Body of pancreas (tissue), 4 donors: Measurements from ENCODE around the gene ITGA8.
"Not testable (repeated sequence)": the region's sequence is repeated elsewhere in the genome, so short reads cannot be mapped to it uniquely, and the experiment has no call there.

ENCODE experiments used
- POLR2A ChIP-seq, 3 donors: fragments of 450-650 bp; IDR thresholded peaks; one replicate each; pipeline ENCODE4 v1.6.1; 2016; ENCODE audit warnings: antibody characterized with exemption in 3 of 3, mild to moderate bottlenecking in 2 of 3
- TF ChIP-seq, protein P1 (sequence below), 7 experiments: fragments of 450-650 bp in 4 of 7; fragments of 200-600 bp in 3 of 7; sonication (generic) in 3 of 7; IDR thresholded peaks; one replicate each; pipeline ENCODE4 v1.5.1; 2016 to 2019; ENCODE audit warnings: antibody characterized with exemption in 7 of 7

DNA sequence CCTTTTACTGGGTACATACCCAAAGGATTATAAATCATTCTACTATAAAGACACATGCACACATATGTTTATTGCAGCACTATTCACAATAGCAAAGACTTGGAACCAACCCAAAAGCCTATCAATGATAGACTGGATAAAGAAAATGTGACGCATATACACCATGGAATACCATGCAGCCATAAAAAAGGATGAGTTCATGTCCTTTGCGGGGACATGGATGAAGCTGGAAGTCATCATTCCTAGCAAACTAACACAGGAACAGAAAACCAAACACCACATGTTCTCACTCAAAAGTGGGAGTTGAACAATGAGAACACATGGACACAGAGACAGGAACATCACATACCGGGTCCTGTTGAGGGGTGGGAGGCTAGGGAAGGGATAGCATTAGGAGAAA is 88.5 kb downstream of the ITGA8 start:
- TF ChIP-seq, protein P1, sequence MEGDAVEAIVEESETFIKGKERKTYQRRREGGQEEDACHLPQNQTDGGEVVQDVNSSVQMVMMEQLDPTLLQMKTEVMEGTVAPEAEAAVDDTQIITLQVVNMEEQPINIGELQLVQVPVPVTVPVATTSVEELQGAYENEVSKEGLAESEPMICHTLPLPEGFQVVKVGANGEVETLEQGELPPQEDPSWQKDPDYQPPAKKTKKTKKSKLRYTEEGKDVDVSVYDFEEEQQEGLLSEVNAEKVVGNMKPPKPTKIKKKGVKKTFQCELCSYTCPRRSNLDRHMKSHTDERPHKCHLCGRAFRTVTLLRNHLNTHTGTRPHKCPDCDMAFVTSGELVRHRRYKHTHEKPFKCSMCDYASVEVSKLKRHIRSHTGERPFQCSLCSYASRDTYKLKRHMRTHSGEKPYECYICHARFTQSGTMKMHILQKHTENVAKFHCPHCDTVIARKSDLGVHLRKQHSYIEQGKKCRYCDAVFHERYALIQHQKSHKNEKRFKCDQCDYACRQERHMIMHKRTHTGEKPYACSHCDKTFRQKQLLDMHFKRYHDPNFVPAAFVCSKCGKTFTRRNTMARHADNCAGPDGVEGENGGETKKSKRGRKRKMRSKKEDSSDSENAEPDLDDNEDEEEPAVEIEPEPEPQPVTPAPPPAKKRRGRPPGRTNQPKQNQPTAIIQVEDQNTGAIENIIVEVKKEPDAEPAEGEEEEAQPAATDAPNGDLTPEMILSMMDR (IDR thresholded peaks at IDR 0.05), result not testable (repeated sequence)
- TF ChIP-seq POLR2A (IDR thresholded peaks at IDR 0.05), result not testable (repeated sequence)
